OCI-LY1 (cell line): ENCODE measurements around the gene ZP2.
"Not testable (repeated sequence)": the region's sequence is repeated elsewhere in the genome, so short reads cannot be mapped to it uniquely, and the experiment has no call there.

ENCODE experiments used
- H2AFZ ChIP-seq: fragments of 200-600 bp; sonication (generic), shearing (Covaris generic); 2 replicates; pipeline ENCODE4 v1.6.0; 2014; ENCODE audit warnings: antibody characterized with exemption, mild to moderate bottlenecking, low read length
- H3F3A ChIP-seq: fragments of 200-600 bp; sonication (generic), shearing (Covaris generic); 2 replicates; pipeline ENCODE4 v1.6.0; 2014; ENCODE audit warnings: mild to moderate bottlenecking, antibody characterized with exemption, low read length, moderate library complexity; ENCODE audit not compliant: insufficient read depth
- H3K27ac ChIP-seq: fragments of 200-600 bp; sonication (generic); 2 replicates; pipeline ENCODE4 v1.5.1; 2014; ENCODE audit warnings: low read length, mixed run types, mild to moderate bottlenecking, low read depth; ENCODE audit not compliant: poor library complexity, severe bottlenecking
- H3K27me3 ChIP-seq: fragments of 200-600 bp; sonication (generic); 2 replicates; pipeline ENCODE4 v1.6.0; 2014; ENCODE audit warnings: antibody characterized with exemption, mild to moderate bottlenecking, low read length, moderate library complexity; ENCODE audit not compliant: insufficient read depth
- H3K36me3 ChIP-seq: fragments of 200-600 bp; sonication (generic); 2 replicates; pipeline ENCODE4 v1.6.1; 2014; ENCODE audit warnings: mild to moderate bottlenecking, antibody characterized with exemption, low read length, moderate library complexity, mixed read lengths; ENCODE audit not compliant: insufficient read depth
- H3K4me1 ChIP-seq: fragments of 200-600 bp; sonication (generic); 2 replicates; pipeline ENCODE4 v1.5.1; 2014; ENCODE audit warnings: mild to moderate bottlenecking, low read length, moderate library complexity; ENCODE audit not compliant: insufficient read depth, severe bottlenecking
- H3K4me2 ChIP-seq: fragments of 200-600 bp; sonication (generic), shearing (Covaris generic); 2 replicates; pipeline ENCODE4 v1.6.1; 2014; ENCODE audit warnings: low read length
- H3K4me3 ChIP-seq: fragments of 200-600 bp; sonication (generic); 2 replicates; pipeline ENCODE4 v1.5.1; 2014; ENCODE audit warnings: low read length, low read depth, mild to moderate bottlenecking, mixed read lengths; ENCODE audit not compliant: poor library complexity, severe bottlenecking
- H3K79me2 ChIP-seq: fragments of 200-600 bp; shearing (Covaris generic); 2 replicates; pipeline ENCODE4 v1.6.1; 2016; ENCODE audit warnings: mixed run types, low read length, mixed read lengths; ENCODE audit not compliant: insufficient read depth
- H3K9ac ChIP-seq: fragments of 200-600 bp; sonication (generic), shearing (Covaris generic); 2 replicates; pipeline ENCODE4 v1.6.1; 2014; ENCODE audit warnings: mild to moderate bottlenecking, low read length, mixed read lengths
- H3K9me2 ChIP-seq: fragments of 200-600 bp; sonication (generic), shearing (Covaris generic); 2 replicates; pipeline ENCODE4 v1.6.1; 2014; ENCODE audit warnings: low read depth, mild to moderate bottlenecking, low read length, mixed read lengths
- H3K9me3 ChIP-seq: fragments of 200-600 bp; shearing (Covaris generic); 2 replicates; pipeline ENCODE4 v1.6.1; 2014; ENCODE audit warnings: low read length, mixed read lengths
- H4K20me1 ChIP-seq: fragments of 200-600 bp; sonication (generic), shearing (Covaris generic); 2 replicates; pipeline ENCODE4 v1.6.0; 2016; ENCODE audit warnings: mild to moderate bottlenecking, low read length; ENCODE audit not compliant: insufficient read depth
- EZH2 ChIP-seq: fragments of 200-600 bp; sonication (generic), shearing (Covaris generic); IDR thresholded peaks from 2 replicates; pipeline ENCODE4 v1.8.0; 2017; ENCODE audit warnings: borderline replicate concordance, mixed run types, mild to moderate bottlenecking, antibody characterized with exemption, low read length, moderate library complexity, mixed read lengths
- TF ChIP-seq, protein P1 (sequence below): fragments of 200-600 bp; sonication (generic), shearing (Covaris generic); IDR thresholded peaks from 2 replicates; pipeline ENCODE4 v1.5.1; 2017; ENCODE audit warnings: mild to moderate bottlenecking, antibody characterized with exemption, low read length, moderate library complexity, mixed read lengths

The ZP2 gene

DNA sequence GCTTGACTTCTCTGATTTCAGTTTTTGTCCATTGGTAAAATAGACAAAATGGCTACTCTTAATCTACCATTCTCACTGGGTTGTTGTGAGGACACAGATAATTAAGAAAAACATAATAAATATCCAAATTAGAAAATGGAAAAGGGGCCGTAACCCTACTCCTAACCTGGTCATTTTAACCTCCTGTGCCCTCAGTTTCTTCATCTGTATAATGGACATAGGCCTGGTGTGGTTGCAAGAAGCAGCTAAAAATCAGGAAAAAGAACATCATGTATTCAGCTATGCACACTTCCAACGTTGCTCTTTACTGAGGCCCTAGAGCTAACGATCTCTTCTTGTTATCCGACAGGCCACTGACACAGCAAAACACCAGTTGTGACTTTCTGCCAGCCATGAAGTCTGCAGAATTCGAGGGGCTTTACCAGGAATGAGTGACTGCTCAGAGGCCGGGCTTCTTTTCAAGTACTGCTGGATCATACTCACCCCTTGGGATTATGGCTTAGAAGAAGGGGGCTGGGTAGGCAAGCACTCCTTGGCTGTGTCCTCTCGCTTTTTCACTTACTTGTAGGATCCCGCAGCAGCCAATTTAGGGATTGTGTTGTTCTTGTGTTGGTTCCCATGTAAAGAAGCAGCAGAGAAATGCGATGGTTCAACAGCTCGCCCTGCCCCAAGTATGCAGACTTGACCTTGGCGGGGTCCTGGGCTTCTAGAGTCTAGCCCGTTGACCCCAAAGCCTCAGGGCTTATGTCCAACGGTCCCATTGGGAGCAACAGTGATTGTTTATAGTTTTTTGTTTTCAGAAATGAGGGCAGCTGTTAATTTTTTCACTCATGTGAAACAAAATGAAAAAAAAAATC lies 32.0 kb downstream of the ZP2 start:
- Histone ChIP-seq H3K79me2 (no peaks in the 10 kb centered on the region), H3K4me3 (no peak overlapping the region), H3K4me1 (no peaks in the 10 kb centered on the region), H3K4me2 (no peak overlapping the region), H3K9me3 (peaks cover 16% of the 10 kb centered on the region; the same call in 1 of the 2 replicates), H3K9me2 (no peaks in the 10 kb centered on the region), H4K20me1 (no peaks in the 10 kb centered on the region), H3F3A (no peaks in the 10 kb centered on the region), H3K9ac (no peak overlapping the region), H3K27me3 (no peaks in the 10 kb centered on the region), H2AFZ (no peak overlapping the region), H3K27ac (no peak overlapping the region), H3K36me3 (peaks cover 72% of the 10 kb centered on the region)
- TF ChIP-seq, protein P1, sequence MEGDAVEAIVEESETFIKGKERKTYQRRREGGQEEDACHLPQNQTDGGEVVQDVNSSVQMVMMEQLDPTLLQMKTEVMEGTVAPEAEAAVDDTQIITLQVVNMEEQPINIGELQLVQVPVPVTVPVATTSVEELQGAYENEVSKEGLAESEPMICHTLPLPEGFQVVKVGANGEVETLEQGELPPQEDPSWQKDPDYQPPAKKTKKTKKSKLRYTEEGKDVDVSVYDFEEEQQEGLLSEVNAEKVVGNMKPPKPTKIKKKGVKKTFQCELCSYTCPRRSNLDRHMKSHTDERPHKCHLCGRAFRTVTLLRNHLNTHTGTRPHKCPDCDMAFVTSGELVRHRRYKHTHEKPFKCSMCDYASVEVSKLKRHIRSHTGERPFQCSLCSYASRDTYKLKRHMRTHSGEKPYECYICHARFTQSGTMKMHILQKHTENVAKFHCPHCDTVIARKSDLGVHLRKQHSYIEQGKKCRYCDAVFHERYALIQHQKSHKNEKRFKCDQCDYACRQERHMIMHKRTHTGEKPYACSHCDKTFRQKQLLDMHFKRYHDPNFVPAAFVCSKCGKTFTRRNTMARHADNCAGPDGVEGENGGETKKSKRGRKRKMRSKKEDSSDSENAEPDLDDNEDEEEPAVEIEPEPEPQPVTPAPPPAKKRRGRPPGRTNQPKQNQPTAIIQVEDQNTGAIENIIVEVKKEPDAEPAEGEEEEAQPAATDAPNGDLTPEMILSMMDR, result no peak
- TF ChIP-seq EZH2, result no peak

DNA sequence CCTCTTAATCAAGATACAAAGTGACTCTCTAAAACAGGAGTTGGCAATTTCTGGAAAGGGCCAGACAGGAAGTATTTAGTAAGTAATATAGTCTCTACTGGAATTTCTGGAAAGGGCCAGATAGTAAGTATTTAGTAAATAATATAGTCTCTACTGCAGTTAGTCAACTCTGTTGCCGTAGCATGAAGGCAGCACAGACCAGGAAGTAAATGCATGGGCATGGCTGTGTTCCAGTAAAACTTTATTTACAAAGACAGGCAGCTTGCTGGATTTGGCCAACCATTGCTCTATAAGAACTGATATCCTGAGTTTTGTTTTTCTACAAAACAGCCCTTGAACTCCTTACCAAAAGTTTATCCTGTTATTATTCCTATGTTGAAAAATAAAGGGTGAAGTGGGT lies 36.0 kb downstream of the ZP2 start:
- no peak overlapping the region for H3K4me3 ChIP-seq
- no peak overlapping the region for H3K4me2 ChIP-seq
- H4K20me1 ChIP-seq, result no peaks in the 10 kb centered on the region
- H3F3A ChIP-seq, result no peaks in the 10 kb centered on the region
- TF ChIP-seq, protein P1, result no peak
- 0 out of 2 replicates have a peak, but pooled peaks cover 10% of the 10 kb centered on the region for H3K9me3 ChIP-seq
- no peaks in the 10 kb centered on the region for H3K79me2 ChIP-seq
- no peak overlapping the region for H3K27ac ChIP-seq
- H3K9ac ChIP-seq, result no peak overlapping the region
- H2AFZ ChIP-seq, result no peak overlapping the region
- H3K36me3 ChIP-seq, result peaks cover 70% of the 10 kb centered on the region
- H3K9me2 ChIP-seq, result no peaks in the 10 kb centered on the region
- H3K27me3 ChIP-seq, result no peaks in the 10 kb centered on the region
- no peaks in the 10 kb centered on the region for H3K4me1 ChIP-seq

DNA sequence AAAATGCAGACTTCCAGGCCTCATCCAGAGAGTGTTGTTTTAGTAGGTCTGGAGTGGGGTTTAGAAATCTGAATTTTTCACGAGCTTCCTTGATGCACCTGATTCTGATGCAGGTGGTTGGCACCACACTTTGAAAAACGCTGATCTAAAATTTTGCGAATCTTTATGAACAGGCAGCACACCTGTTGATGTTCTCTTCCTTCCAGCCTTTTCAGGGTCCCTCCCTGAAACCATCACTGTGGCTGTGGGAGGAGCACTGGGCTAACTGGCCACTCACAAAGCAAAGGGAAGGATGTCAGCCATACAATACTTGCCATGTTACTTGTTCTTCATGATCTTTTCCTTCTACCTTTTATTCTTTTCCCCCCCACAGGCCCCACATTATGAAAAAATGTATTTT lies 38.7 kb downstream of the ZP2 start:
- no peaks in the 10 kb centered on the region for H3K9me2 ChIP-seq
- H3K9me3 ChIP-seq, result no peaks in the 10 kb centered on the region
- H3K79me2 ChIP-seq, result no peaks in the 10 kb centered on the region
- H3K9ac ChIP-seq, result no peak overlapping the region
- H3K4me1 ChIP-seq, result no peaks in the 10 kb centered on the region
- no peaks in the 10 kb centered on the region for H3K27me3 ChIP-seq
- no peak overlapping the region for H3K27ac ChIP-seq
- no peaks in the 10 kb centered on the region for H4K20me1 ChIP-seq
- H3K4me3 ChIP-seq, result no peak overlapping the region
- H2AFZ ChIP-seq, result no peak overlapping the region
- no peak overlapping the region for H3K4me2 ChIP-seq
- TF ChIP-seq, protein P1, result no peak
- TF ChIP-seq EZH2, result no peak
- peaks cover 48% of the 10 kb centered on the region for H3K36me3 ChIP-seq
- H3F3A ChIP-seq, result no peaks in the 10 kb centered on the region

DNA sequence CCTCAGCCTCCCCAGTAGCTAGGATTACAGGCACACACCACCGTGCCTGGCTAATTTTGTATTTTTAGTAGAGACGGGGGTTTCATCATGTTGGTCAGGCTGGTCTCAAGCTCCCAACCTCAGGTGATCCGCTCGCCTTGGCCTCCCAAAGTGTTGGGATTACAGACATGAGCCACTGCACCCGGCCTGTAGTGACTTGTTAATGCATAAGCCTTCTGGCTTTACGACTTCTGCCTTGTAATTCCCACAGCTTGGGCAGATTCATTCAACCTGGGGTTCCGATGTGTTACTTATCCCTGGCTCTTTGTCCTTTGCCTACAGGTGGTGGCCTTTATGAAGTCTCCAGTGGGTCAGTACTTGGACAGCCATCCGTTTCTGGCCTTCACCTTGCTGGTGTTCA lies 41.3 kb downstream of the ZP2 start:
- not testable (repeated sequence) for H4K20me1 ChIP-seq, H3K9me3 ChIP-seq, H2AFZ ChIP-seq, H3K4me3 ChIP-seq, H3K9me2 ChIP-seq, H3K9ac ChIP-seq, H3K4me2 ChIP-seq, H3K4me1 ChIP-seq, H3K79me2 ChIP-seq, H3F3A ChIP-seq, H3K27me3 ChIP-seq, H3K27ac ChIP-seq
- peaks cover 32% of the 10 kb centered on the region for H3K36me3 ChIP-seq
